Measurements from ENCODE around the gene GATAD2A.

Gene GATAD2A

DNA sequence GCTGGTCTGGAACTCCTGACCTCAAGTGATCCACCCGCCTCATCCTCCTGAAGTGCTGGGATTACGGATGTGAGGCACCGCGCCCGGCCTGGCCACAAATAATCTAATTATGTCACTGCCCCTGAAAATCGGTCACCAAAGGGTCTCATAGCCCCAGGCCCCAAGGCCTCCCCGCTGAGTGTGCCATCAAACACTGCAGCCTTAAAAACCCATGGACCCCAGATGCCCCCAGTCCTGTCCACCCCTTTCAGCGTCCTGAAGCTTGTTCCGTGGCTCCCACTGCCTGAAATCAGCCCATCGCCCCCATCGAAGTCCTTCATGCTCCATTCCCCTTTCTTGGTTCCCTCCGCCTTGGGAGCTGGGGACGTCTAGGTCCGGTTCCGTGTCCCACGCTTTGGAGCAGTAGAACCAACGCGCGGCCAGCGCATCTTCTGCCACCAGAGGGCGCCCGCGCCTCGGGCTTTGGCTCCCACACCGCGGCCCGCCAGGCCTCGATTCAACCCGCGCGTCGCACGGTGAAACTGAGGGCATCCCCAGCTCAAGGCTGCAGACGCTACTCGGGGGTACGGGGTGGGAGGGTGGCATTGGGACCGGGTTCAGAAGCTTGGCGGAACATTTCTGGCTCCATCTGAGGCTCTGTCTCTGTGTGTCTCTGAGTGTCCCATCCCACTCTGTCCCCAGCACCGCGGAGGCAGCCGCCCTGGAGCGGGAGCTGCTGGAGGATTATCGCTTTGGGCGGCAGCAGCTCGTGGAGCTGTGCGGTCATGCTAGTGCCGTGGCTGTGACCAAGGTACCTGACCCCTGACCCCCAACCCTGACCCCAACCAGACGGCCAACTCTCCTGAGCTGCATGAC lies 126.7 kb downstream of the GATAD2A start:
- Histone ChIP-seq H3K4me2 (ENCODE audit: low read depth, low read length, poor library complexity, severe bottlenecking) (no peak overlapping the region), H3K27me3 (ENCODE audit: insufficient read depth, low read length, poor library complexity, severe bottlenecking) (no peaks in the 10 kb centered on the region)

GRCh38 chr19:19532806-19533701 lies 127.6 kb downstream of the GATAD2A start:
- H3K4me2 ChIP-seq (ENCODE audit: low read depth, low read length, poor library complexity, severe bottlenecking) = no peak overlapping the region

More for the DNA sequence above, 126.7 kb downstream of the GATAD2A start:
- H3K9me3 ChIP-seq (ENCODE audit: insufficient read depth, low read depth, low read length) = no peaks in the 10 kb centered on the region
- H3K4me1 ChIP-seq (ENCODE audit: insufficient read depth, low read length, poor library complexity, severe bottlenecking) = no peaks in the 10 kb centered on the region
- H3K79me2 ChIP-seq (ENCODE audit: insufficient read depth, low read length) = no peaks in the 10 kb centered on the region
- no peaks in the 10 kb centered on the region for H4K20me1 ChIP-seq (ENCODE audit: insufficient read depth, low read length, poor library complexity, severe bottlenecking)
- no peak overlapping the region for H2AFZ ChIP-seq (ENCODE audit: low read length)
- no peaks in the 10 kb centered on the region for H3F3A ChIP-seq (ENCODE audit: low read depth)
- no peak overlapping the region for H3K4me3 ChIP-seq (ENCODE audit: low read length, poor library complexity, severe bottlenecking)
- no peaks in the 10 kb centered on the region for H3K9me2 ChIP-seq (replicated peaks; ENCODE audit: low read depth, low read length)
- H3K36me3 ChIP-seq (ENCODE audit: insufficient read depth, low read length) = peaks cover 13% of the 10 kb centered on the region; the same call in 1 of the 2 replicates
- TF ChIP-seq EZH2phosphoT487 (IDR thresholded peaks at IDR 0.05; ENCODE audit: borderline replicate concordance) = no peak
- TF ChIP-seq, protein P1, sequence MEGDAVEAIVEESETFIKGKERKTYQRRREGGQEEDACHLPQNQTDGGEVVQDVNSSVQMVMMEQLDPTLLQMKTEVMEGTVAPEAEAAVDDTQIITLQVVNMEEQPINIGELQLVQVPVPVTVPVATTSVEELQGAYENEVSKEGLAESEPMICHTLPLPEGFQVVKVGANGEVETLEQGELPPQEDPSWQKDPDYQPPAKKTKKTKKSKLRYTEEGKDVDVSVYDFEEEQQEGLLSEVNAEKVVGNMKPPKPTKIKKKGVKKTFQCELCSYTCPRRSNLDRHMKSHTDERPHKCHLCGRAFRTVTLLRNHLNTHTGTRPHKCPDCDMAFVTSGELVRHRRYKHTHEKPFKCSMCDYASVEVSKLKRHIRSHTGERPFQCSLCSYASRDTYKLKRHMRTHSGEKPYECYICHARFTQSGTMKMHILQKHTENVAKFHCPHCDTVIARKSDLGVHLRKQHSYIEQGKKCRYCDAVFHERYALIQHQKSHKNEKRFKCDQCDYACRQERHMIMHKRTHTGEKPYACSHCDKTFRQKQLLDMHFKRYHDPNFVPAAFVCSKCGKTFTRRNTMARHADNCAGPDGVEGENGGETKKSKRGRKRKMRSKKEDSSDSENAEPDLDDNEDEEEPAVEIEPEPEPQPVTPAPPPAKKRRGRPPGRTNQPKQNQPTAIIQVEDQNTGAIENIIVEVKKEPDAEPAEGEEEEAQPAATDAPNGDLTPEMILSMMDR (conservative IDR thresholded peaks at IDR 0.05; ENCODE audit: low read length) = peak; percentile 89
- no peak overlapping the region for H3K9ac ChIP-seq (ENCODE audit: low read depth, low read length, poor library complexity, severe bottlenecking)

DNA sequence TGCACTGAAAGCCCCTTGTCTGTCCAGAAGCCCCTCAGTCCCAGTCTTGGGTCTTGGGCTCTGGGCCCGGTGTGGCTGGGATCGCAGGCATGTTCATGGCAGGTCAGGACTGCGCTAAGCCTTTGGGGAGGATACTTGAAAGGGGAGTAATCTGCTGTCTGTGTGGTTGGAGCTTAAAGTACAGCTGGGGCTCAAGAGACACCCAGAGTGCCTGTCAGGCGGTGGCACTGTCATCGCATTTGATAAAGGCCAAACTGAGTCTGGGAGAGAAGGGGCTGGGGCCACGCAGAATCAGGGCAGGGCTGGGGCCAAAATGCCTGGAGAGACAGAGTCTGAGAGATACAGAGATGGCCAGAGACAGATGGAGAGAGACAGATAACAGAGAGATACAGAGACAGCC lies 128.4 kb downstream of the GATAD2A start:
- H2AFZ ChIP-seq (ENCODE audit: low read length) = no peak overlapping the region
- H3K9ac ChIP-seq (ENCODE audit: low read depth, low read length, poor library complexity, severe bottlenecking) = no peak overlapping the region
- H3K9me2 ChIP-seq (replicated peaks; ENCODE audit: low read depth, low read length) = no peaks in the 10 kb centered on the region
- H3K79me2 ChIP-seq (ENCODE audit: insufficient read depth, low read length) = no peaks in the 10 kb centered on the region
- no peaks in the 10 kb centered on the region for H3K4me1 ChIP-seq (ENCODE audit: insufficient read depth, low read length, poor library complexity, severe bottlenecking)
- H4K20me1 ChIP-seq (ENCODE audit: insufficient read depth, low read length, poor library complexity, severe bottlenecking) = no peaks in the 10 kb centered on the region
- no peaks in the 10 kb centered on the region for H3F3A ChIP-seq (ENCODE audit: low read depth)
- TF ChIP-seq, protein P1 (conservative IDR thresholded peaks at IDR 0.05; ENCODE audit: low read length) = no peak
- TF ChIP-seq EZH2phosphoT487 (IDR thresholded peaks at IDR 0.05; ENCODE audit: borderline replicate concordance) = no peak
- no peaks in the 10 kb centered on the region for H3K9me3 ChIP-seq (ENCODE audit: insufficient read depth, low read depth, low read length)
- H3K36me3 ChIP-seq (ENCODE audit: insufficient read depth, low read length) = no peaks in the 10 kb centered on the region; the same call in 1 of the 2 replicates
- no peak overlapping the region for H3K4me2 ChIP-seq (ENCODE audit: low read depth, low read length, poor library complexity, severe bottlenecking)
- H3K27me3 ChIP-seq (ENCODE audit: insufficient read depth, low read length, poor library complexity, severe bottlenecking) = no peaks in the 10 kb centered on the region
- H3K4me3 ChIP-seq (ENCODE audit: low read length, poor library complexity, severe bottlenecking) = no peak overlapping the region

More at GRCh38 chr19:19532806-19533701, 127.6 kb downstream of the GATAD2A start:
- no peak overlapping the region for H2AFZ ChIP-seq (ENCODE audit: low read length)
- H3K9ac ChIP-seq (ENCODE audit: low read depth, low read length, poor library complexity, severe bottlenecking) = no peak overlapping the region
- H3K4me1 ChIP-seq (ENCODE audit: insufficient read depth, low read length, poor library complexity, severe bottlenecking) = no peaks in the 10 kb centered on the region
- no peaks in the 10 kb centered on the region for H3K79me2 ChIP-seq (ENCODE audit: insufficient read depth, low read length)
- H3K9me2 ChIP-seq (replicated peaks; ENCODE audit: low read depth, low read length) = no peaks in the 10 kb centered on the region
- H3K4me3 ChIP-seq (ENCODE audit: low read length, poor library complexity, severe bottlenecking) = no peak overlapping the region
- TF ChIP-seq, protein P1 (conservative IDR thresholded peaks at IDR 0.05; ENCODE audit: low read length) = no peak
- TF ChIP-seq EZH2phosphoT487 (IDR thresholded peaks at IDR 0.05; ENCODE audit: borderline replicate concordance) = no peak
- H3K36me3 ChIP-seq (ENCODE audit: insufficient read depth, low read length) = peaks cover 4% of the 10 kb centered on the region; the same call in 1 of the 2 replicates
- no peaks in the 10 kb centered on the region for H3F3A ChIP-seq (ENCODE audit: low read depth)
- H4K20me1 ChIP-seq (ENCODE audit: insufficient read depth, low read length, poor library complexity, severe bottlenecking) = no peaks in the 10 kb centered on the region
- no peaks in the 10 kb centered on the region for H3K9me3 ChIP-seq (ENCODE audit: insufficient read depth, low read depth, low read length)
- no peaks in the 10 kb centered on the region for H3K27me3 ChIP-seq (ENCODE audit: insufficient read depth, low read length, poor library complexity, severe bottlenecking)

All from Loucy (cell line).